Hematopoietic multipotent progenitor cell treated with erythropoietin and hydrocortisone succinate and interleukin-3 and kit ligand, for 17 days (in vitro differentiated cells): Measurements from ENCODE around the gene SETD3.

Experiments used
- DNase-seq: peaks from one replicate; pipeline ENCODE4 v3.0.0-alpha.2; 2015; ENCODE audit warnings: low spot score

SETD3 gene

GRCh38 chr14:99423434-99423833 is 57.2 kb downstream of the SETD3 start:
- DNase-seq = no peak

GRCh38 chr14:99422228-99423010 is 58.2 kb downstream of the SETD3 start:
- DNase-seq = no peak

- no peak for DNase-seq
These were observed 59.9 kb downstream of the SETD3 start for GRCh38 chr14:99420711-99421110.

- DNase-seq = no peak
These were observed 60.8 kb downstream of the SETD3 start for GRCh38 chr14:99419905-99420304.

- DNase-seq = no peak
These were observed 62.4 kb downstream of the SETD3 start for GRCh38 chr14:99418242-99418641.

- no peak for DNase-seq
These were observed 63.8 kb downstream of the SETD3 start for GRCh38 chr14:99416909-99417308.

GRCh38 chr14:99415496-99416281 is 65.0 kb downstream of the SETD3 start:
- peak; percentile 84 for DNase-seq

- DNase-seq = no peak
These were observed 66.7 kb downstream of the SETD3 start for GRCh38 chr14:99413911-99414310.

GRCh38 chr14:99413172-99413571 is 67.5 kb downstream of the SETD3 start:
- DNase-seq = no peak

GRCh38 chr14:99412117-99413061 is 68.3 kb downstream of the SETD3 start:
- no peak for DNase-seq

GRCh38 chr14:99410019-99410418 is 70.6 kb downstream of the SETD3 start:
- no peak for DNase-seq

- no peak for DNase-seq
These were observed 71.7 kb downstream of the SETD3 start for GRCh38 chr14:99408971-99409289.

GRCh38 chr14:99408286-99408970 is 72.2 kb downstream of the SETD3 start:
- DNase-seq = no peak

- DNase-seq = no peak
These were observed 73.2 kb downstream of the SETD3 start for GRCh38 chr14:99407416-99407815.

GRCh38 chr14:99402950-99403349 is 77.7 kb downstream of the SETD3 start:
- no peak for DNase-seq

GRCh38 chr14:99402285-99402648 is 78.4 kb downstream of the SETD3 start:
- no peak for DNase-seq

- no peak for DNase-seq
These were observed 78.9 kb downstream of the SETD3 start for GRCh38 chr14:99401621-99402284.

- no peak for DNase-seq
These were observed 79.4 kb downstream of the SETD3 start for GRCh38 chr14:99401211-99401610.

GRCh38 chr14:99397698-99398097 is 83.0 kb downstream of the SETD3 start:
- no peak for DNase-seq

GRCh38 chr14:99395909-99396530 is 84.6 kb downstream of the SETD3 start:
- no peak for DNase-seq

- no peak for DNase-seq
These were observed 86.0 kb downstream of the SETD3 start for GRCh38 chr14:99394602-99395156.
